Measurements from ENCODE around the gene ZSCAN5A.
A peak's percentile ranks its signal among the peaks of the same experiment; 100 is the strongest.
"Not testable (repeated sequence)": the region's sequence is repeated elsewhere in the genome, so short reads cannot be mapped to it uniquely, and the experiment has no call there.

The ZSCAN5A gene, protein sequence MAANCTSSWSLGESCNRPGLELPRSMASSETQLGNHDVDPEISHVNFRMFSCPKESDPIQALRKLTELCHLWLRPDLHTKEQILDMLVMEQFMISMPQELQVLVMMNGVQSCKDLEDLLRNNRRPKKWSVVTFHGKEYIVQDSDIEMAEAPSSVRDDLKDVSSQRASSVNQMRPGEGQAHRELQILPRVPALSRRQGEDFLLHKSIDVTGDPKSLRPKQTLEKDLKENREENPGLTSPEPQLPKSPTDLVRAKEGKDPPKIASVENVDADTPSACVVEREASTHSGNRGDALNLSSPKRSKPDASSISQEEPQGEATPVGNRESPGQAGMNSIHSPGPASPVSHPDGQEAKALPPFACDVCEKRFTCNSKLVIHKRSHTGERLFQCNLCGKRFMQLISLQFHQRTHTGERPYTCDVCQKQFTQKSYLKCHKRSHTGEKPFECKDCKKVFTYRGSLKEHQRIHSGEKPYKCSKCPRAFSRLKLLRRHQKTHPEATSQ

GRCh38 chr19:56314381-56315076 lies at the start of gene ZSCAN5A:
Gene ZSCAN5A, minus strand, starts transcription at chr19:56314839. Its CDS starts 89,793 bp downstream, at chr19:56225046.
- Histone ChIP-seq H3K9ac (ENCODE audit: low read length) (peak within 1 kb of the TSS; percentile 87), H3K9me3 (ENCODE audit: control insufficient read depth, low read length) (no peaks in the 10 kb centered on the region), H3K4me1 (ENCODE audit: control insufficient read depth, insufficient read depth, low read length) (peaks cover 8% of the 10 kb centered on the region), H3K27me3 (ENCODE audit: control insufficient read depth, insufficient read depth, low read length) (no peaks in the 10 kb centered on the region), H3K4me3 (ENCODE audit: low read length) (peak within 1 kb of the TSS; percentile 71), H3K36me3 (ENCODE audit: control insufficient read depth, insufficient read depth, low read length) (no peaks in the 10 kb centered on the region)

GRCh38 chr19:56360841-56361240 lies 46.2 kb upstream of the ZSCAN5A start:
- Histone ChIP-seq H3K36me3 (ENCODE audit: control insufficient read depth, insufficient read depth, low read length) (no peaks in the 10 kb centered on the region), H3K27me3 (ENCODE audit: control insufficient read depth, insufficient read depth, low read length) (no peaks in the 10 kb centered on the region), H3K4me1 (ENCODE audit: control insufficient read depth, insufficient read depth, low read length) (no peaks in the 10 kb centered on the region), H3K4me3 (ENCODE audit: low read length) (no peak overlapping the region), H3K9ac (ENCODE audit: low read length) (no peak overlapping the region), H3K9me3 (ENCODE audit: control insufficient read depth, low read length) (no peaks in the 10 kb centered on the region)

- H3K4me1 ChIP-seq (ENCODE audit: control insufficient read depth, insufficient read depth, low read length), result no peaks in the 10 kb centered on the region
- H3K4me3 ChIP-seq (ENCODE audit: low read length), result no peak overlapping the region
- no peaks in the 10 kb centered on the region for H3K9me3 ChIP-seq (ENCODE audit: control insufficient read depth, low read length)
- H3K36me3 ChIP-seq (ENCODE audit: control insufficient read depth, insufficient read depth, low read length), result no peaks in the 10 kb centered on the region
- no peak overlapping the region for H3K9ac ChIP-seq (ENCODE audit: low read length)
- H3K27me3 ChIP-seq (ENCODE audit: control insufficient read depth, insufficient read depth, low read length), result no peaks in the 10 kb centered on the region
Measured at GRCh38 chr19:56356944-56357343, 42.3 kb upstream of the ZSCAN5A start.

DNA sequence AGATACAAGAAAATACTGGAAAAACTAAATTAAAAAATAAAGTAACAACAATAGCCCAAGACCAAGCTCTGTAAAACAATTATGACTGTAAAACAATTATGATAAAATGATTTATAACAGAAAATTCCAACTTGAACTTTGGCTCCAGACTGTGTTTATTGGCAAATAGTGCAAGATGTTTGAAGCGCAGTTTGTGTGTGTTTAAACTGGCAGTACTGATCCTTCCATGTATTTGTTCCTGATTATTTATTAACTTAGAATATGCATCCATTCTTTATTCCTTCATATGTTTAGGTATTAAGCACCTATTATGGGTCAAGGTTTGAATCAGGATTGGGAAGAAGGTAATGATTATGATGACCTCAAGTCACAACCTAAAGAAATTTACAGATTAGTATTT lies 40.9 kb upstream of the ZSCAN5A start:
- Histone ChIP-seq H3K4me3 (ENCODE audit: low read length) (no peak overlapping the region), H3K36me3 (ENCODE audit: control insufficient read depth, insufficient read depth, low read length) (no peaks in the 10 kb centered on the region), H3K9ac (ENCODE audit: low read length) (no peak overlapping the region), H3K4me1 (ENCODE audit: control insufficient read depth, insufficient read depth, low read length) (no peaks in the 10 kb centered on the region), H3K9me3 (ENCODE audit: control insufficient read depth, low read length) (no peaks in the 10 kb centered on the region), H3K27me3 (ENCODE audit: control insufficient read depth, insufficient read depth, low read length) (no peaks in the 10 kb centered on the region)

- Histone ChIP-seq H3K36me3 (ENCODE audit: control insufficient read depth, insufficient read depth, low read length) (no peaks in the 10 kb centered on the region), H3K4me1 (ENCODE audit: control insufficient read depth, insufficient read depth, low read length) (no peaks in the 10 kb centered on the region), H3K4me3 (ENCODE audit: low read length) (no peak overlapping the region), H3K9ac (ENCODE audit: low read length) (no peak overlapping the region), H3K27me3 (ENCODE audit: control insufficient read depth, insufficient read depth, low read length) (no peaks in the 10 kb centered on the region), H3K9me3 (ENCODE audit: control insufficient read depth, low read length) (no peaks in the 10 kb centered on the region)
Measured at GRCh38 chr19:56351208-56351607, 36.6 kb upstream of the ZSCAN5A start.

- Histone ChIP-seq H3K36me3 (ENCODE audit: control insufficient read depth, insufficient read depth, low read length) (no peaks in the 10 kb centered on the region), H3K4me3 (ENCODE audit: low read length) (no peak overlapping the region), H3K4me1 (ENCODE audit: control insufficient read depth, insufficient read depth, low read length) (no peaks in the 10 kb centered on the region), H3K27me3 (ENCODE audit: control insufficient read depth, insufficient read depth, low read length) (no peaks in the 10 kb centered on the region), H3K9ac (ENCODE audit: low read length) (no peak overlapping the region), H3K9me3 (ENCODE audit: control insufficient read depth, low read length) (no peaks in the 10 kb centered on the region)
Measured at GRCh38 chr19:56350416-56351045, 35.9 kb upstream of the ZSCAN5A start.

DNA sequence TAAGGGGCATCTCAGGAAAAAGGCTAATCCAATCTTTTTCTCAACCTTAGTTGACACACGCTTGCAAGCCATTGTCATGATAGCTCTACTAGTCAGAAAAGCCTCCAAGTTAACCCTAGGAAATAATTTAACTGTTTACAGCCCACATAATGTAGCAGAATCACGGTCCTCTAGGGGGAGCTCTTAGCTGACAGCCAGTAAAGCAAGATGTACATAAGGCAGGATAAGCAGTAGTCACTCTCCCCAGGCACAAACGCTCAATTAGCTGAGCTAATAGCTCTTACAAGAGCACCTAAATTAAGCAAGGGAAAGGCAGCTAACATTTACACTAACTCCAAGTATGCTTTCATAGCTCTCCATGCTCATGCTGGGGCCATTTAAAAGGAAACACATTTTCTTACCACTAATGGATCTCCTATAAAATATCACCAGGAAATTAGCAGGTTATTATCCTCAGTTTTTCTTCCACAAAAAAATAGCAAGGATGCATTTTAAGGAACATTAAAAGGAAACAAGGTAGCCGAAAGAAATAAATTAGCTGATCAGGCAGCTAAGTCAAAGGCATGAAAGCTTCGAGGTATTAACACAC lies 33.7 kb upstream of the ZSCAN5A start:
- no peaks in the 10 kb centered on the region for H3K4me1 ChIP-seq (ENCODE audit: control insufficient read depth, insufficient read depth, low read length)
- H3K4me3 ChIP-seq (ENCODE audit: low read length), result no peak overlapping the region
- H3K9ac ChIP-seq (ENCODE audit: low read length), result no peak overlapping the region
- H3K27me3 ChIP-seq (ENCODE audit: control insufficient read depth, insufficient read depth, low read length), result no peaks in the 10 kb centered on the region
- no peaks in the 10 kb centered on the region for H3K9me3 ChIP-seq (ENCODE audit: control insufficient read depth, low read length)
- no peaks in the 10 kb centered on the region for H3K36me3 ChIP-seq (ENCODE audit: control insufficient read depth, insufficient read depth, low read length)

DNA sequence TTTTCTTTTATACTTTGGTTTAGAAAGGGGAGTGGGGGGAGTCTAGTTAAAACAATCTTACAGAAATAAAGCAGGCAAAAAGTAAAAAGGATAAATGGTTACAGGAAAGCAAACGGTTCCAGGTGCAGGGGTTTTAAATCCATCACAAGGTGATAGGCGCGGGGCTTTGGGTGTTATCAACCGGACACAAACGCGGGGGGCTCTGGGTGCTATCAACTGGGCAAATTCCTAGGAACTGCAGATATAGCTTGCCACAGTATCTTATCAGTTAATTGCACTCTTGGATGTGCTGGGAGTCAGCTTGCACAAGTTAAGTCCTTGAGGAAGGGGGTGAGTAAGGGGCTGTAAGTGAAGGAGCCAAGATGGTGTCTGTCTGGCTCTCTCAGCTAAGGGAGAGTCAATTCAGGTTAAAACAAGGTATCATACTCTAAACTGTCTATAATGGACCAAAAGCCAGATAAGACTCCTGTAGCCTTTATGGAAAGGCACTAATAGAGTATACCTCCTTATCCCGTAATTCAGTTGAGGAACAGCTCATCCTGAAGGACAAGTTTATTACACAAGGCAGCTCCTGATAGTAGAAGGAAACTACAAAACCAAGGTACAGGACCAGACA lies 32.6 kb upstream of the ZSCAN5A start:
- H3K9ac ChIP-seq (ENCODE audit: low read length), result no peak overlapping the region
- no peaks in the 10 kb centered on the region for H3K36me3 ChIP-seq (ENCODE audit: control insufficient read depth, insufficient read depth, low read length)
- no peaks in the 10 kb centered on the region for H3K9me3 ChIP-seq (ENCODE audit: control insufficient read depth, low read length)
- H3K4me3 ChIP-seq (ENCODE audit: low read length), result no peak overlapping the region
- no peaks in the 10 kb centered on the region for H3K27me3 ChIP-seq (ENCODE audit: control insufficient read depth, insufficient read depth, low read length)
- no peaks in the 10 kb centered on the region for H3K4me1 ChIP-seq (ENCODE audit: control insufficient read depth, insufficient read depth, low read length)

DNA sequence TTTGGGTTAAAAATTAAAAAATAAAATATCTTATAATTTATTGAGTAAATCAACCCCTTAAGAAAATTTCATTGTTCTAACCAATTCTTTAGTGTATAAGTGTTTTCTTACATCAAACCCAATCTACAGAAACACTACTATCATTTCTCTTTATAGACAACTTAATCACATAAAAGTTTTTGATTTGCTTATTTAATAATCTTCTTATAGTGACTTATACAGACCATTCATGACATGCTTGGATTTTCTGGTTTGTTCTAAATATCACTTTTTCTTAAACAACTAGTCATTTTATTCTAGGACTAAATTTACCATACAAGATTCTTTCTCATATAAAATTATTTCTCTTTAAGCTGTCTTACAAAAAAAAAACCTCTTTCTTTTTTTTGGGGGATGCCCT lies 27.3 kb upstream of the ZSCAN5A start:
- H3K9me3 ChIP-seq (ENCODE audit: control insufficient read depth, low read length), result no peaks in the 10 kb centered on the region
- H3K9ac ChIP-seq (ENCODE audit: low read length), result no peak overlapping the region
- H3K36me3 ChIP-seq (ENCODE audit: control insufficient read depth, insufficient read depth, low read length), result no peaks in the 10 kb centered on the region
- no peak overlapping the region for H3K4me3 ChIP-seq (ENCODE audit: low read length)
- no peaks in the 10 kb centered on the region for H3K4me1 ChIP-seq (ENCODE audit: control insufficient read depth, insufficient read depth, low read length)
- no peaks in the 10 kb centered on the region for H3K27me3 ChIP-seq (ENCODE audit: control insufficient read depth, insufficient read depth, low read length)

GRCh38 chr19:56339031-56339430 lies 24.4 kb upstream of the ZSCAN5A start:
- not testable (repeated sequence) for H3K4me1 ChIP-seq (ENCODE audit: control insufficient read depth, insufficient read depth, low read length); H3K27me3 ChIP-seq (ENCODE audit: control insufficient read depth, insufficient read depth, low read length); H3K9me3 ChIP-seq (ENCODE audit: control insufficient read depth, low read length); H3K36me3 ChIP-seq (ENCODE audit: control insufficient read depth, insufficient read depth, low read length); H3K4me3 ChIP-seq (ENCODE audit: low read length); H3K9ac ChIP-seq (ENCODE audit: low read length)

GRCh38 chr19:56337077-56337476 lies 22.4 kb upstream of the ZSCAN5A start:
- H3K9ac ChIP-seq (ENCODE audit: low read length); H3K9me3 ChIP-seq (ENCODE audit: control insufficient read depth, low read length); H3K36me3 ChIP-seq (ENCODE audit: control insufficient read depth, insufficient read depth, low read length); H3K4me3 ChIP-seq (ENCODE audit: low read length); H3K4me1 ChIP-seq (ENCODE audit: control insufficient read depth, insufficient read depth, low read length); H3K27me3 ChIP-seq (ENCODE audit: control insufficient read depth, insufficient read depth, low read length): not testable (repeated sequence)

Data from mucosa of stomach (tissue), 1 donor.